H1 (cell line): Measurements from ENCODE around the gene DNAJC7. TPM values are rescaled to one million over a fixed set of nuclear protein-coding genes. Genes with fewer than 3 reads are reported as not detected.

Experiments
- CTCF ChIA-PET: fragments of 300-600 bp; sonication (Branson Sonifier 250); formaldehyde crosslinking; loops from one replicate; lab custom pipeline; 2021; ENCODE audit not compliant: partially characterized antibody; lab: Charles Lee
- POLR2A ChIA-PET: fragments of 300-600 bp; sonication (Branson Sonifier 250); formaldehyde crosslinking; loops from one replicate; lab custom pipeline; 2021; ENCODE audit warnings: inconsistent platforms; ENCODE audit not compliant: partially characterized antibody; lab: Charles Lee
- DNase-seq, 2 experiments: peaks; one replicate each; pipeline versions ENCODE4 v3.0.0 to v3.0.0-alpha.2; 2010 to 2022; ENCODE audit warnings: low spot score in 2 of 2, low read depth in 1 of 2, mixed read lengths in 1 of 2
- FAIRE-seq: peaks from 2 replicates; lab custom pipeline; 2011; peaks lifted over from hg19 to GRCh38; lab: Jason Lieb, UNC
- H2AFZ ChIP-seq: 2 replicates; pipeline ENCODE4 v1.8.1; 2012; ENCODE audit warnings: low read length, inconsistent platforms
- H2AK5ac ChIP-seq: 2 replicates; pipeline ENCODE4 v1.6.1; 2013; ENCODE audit warnings: low read depth, low read length
- H2BK120ac ChIP-seq: replicated peaks from 2 replicates; pipeline ENCODE3; 2013; ENCODE audit warnings: low read depth, low read length, inconsistent platforms
- H2BK12ac ChIP-seq: 2 replicates; pipeline ENCODE4 v1.6.1; 2013; ENCODE audit warnings: low read depth, low read length
- H2BK15ac ChIP-seq: 2 replicates; pipeline ENCODE4 v1.6.1; 2013; ENCODE audit warnings: low read length
- H2BK20ac ChIP-seq: 2 replicates; pipeline ENCODE4 v1.6.1; 2013; ENCODE audit warnings: low read length
- H2BK5ac ChIP-seq: 2 replicates; pipeline ENCODE4 v1.6.1; 2013; ENCODE audit warnings: low read depth, low read length
- H3K14ac ChIP-seq: 2 replicates; pipeline ENCODE4 v1.6.1; 2013; ENCODE audit warnings: inconsistent platforms; ENCODE audit not compliant: insufficient read length
- H3K18ac ChIP-seq: 2 replicates; pipeline ENCODE4 v1.6.1; 2013; ENCODE audit warnings: low read length; ENCODE audit errors: extremely low read depth
- H3K23ac ChIP-seq: 2 replicates; pipeline ENCODE4 v1.6.1; 2013; ENCODE audit warnings: inconsistent platforms; ENCODE audit not compliant: insufficient read length
- H3K23me2 ChIP-seq: 2 replicates; pipeline ENCODE4 v1.6.1; 2013; ENCODE audit warnings: low read depth, low read length
- H3K27ac ChIP-seq: 2 replicates; pipeline ENCODE4 v1.6.1; 2011; ENCODE audit warnings: low read depth, low read length, inconsistent platforms
- H3K27me3 ChIP-seq, 4 experiments: replicated peaks in 1 of 4; 1 replicate in 1 of 4; 2 replicates in 3 of 4; pipeline versions ENCODE4 v1.6.1 to v1.8.1; 2011 to 2013; ENCODE audit warnings: low read length in 3 of 4, mild to moderate bottlenecking in 3 of 4, inconsistent platforms in 2 of 4, mixed read lengths in 2 of 4, moderate library complexity in 1 of 4; ENCODE audit not compliant: control insufficient read depth in 3 of 4, insufficient read depth in 3 of 4; ENCODE audit errors: extremely low read depth in 1 of 4
- H3K36me3 ChIP-seq, 4 experiments: 2 replicates each; pipeline versions ENCODE4 v1.6.1 to v1.8.1; 2011 to 2013; ENCODE audit warnings: mild to moderate bottlenecking in 4 of 4, low read length in 3 of 4, moderate library complexity in 2 of 4, control low read depth in 1 of 4, inconsistent platforms in 1 of 4; ENCODE audit not compliant: insufficient read depth in 4 of 4, control insufficient read depth in 2 of 4
- H3K4ac ChIP-seq: replicated peaks from 2 replicates; pipeline ENCODE3; 2013; ENCODE audit warnings: low read length, low read depth, mixed read lengths, inconsistent platforms; ENCODE audit not compliant: insufficient read length
- H3K4me1 ChIP-seq, 4 experiments: replicated peaks in 1 of 4; 1 replicate in 1 of 4; 2 replicates in 3 of 4; pipeline versions ENCODE4 v1.6.1 to v1.8.1; 2011 to 2013; ENCODE audit warnings: low read length in 3 of 4, inconsistent platforms in 2 of 4, mixed read lengths in 1 of 4; ENCODE audit not compliant: insufficient read depth in 4 of 4, control insufficient read depth in 3 of 4
- H3K4me2 ChIP-seq, 2 experiments: 2 replicates each; pipeline versions ENCODE4 v1.6.1 to v1.8.1; 2011 to 2013; ENCODE audit warnings: low read depth in 2 of 2, low read length in 2 of 2, control low read depth in 1 of 2, inconsistent platforms in 1 of 2, mild to moderate bottlenecking in 1 of 2; ENCODE audit not compliant: insufficient read depth in 1 of 2
- H3K4me3 ChIP-seq, 4 experiments: fragments of 200-600, 300-600 bp in 1 of 4; sonication (generic), shearing (Covaris generic), sonication (Bioruptor Twin) in 1 of 4; 2 replicates each; pipeline versions ENCODE4 v1.5.1 to v1.8.1; 2011 to 2016; ENCODE audit warnings: low read length in 4 of 4, low read depth in 3 of 4, control low read depth in 2 of 4, inconsistent platforms in 2 of 4, mild to moderate bottlenecking in 2 of 4, mixed read lengths in 1 of 4, moderate library complexity in 1 of 4; ENCODE audit not compliant: insufficient read depth in 2 of 4; ENCODE audit errors: extremely low read depth in 1 of 4
- H3K56ac ChIP-seq: replicated peaks from 2 replicates; pipeline ENCODE3; 2013; ENCODE audit warnings: low read depth, mild to moderate bottlenecking, mixed read lengths, low read length, inconsistent platforms; ENCODE audit not compliant: insufficient read length
- H3K79me1 ChIP-seq: 2 replicates; pipeline ENCODE4 v1.6.1; 2013; ENCODE audit warnings: low read depth, low read length, control low read depth
- H3K79me2 ChIP-seq, 2 experiments: 2 replicates each; pipeline versions ENCODE4 v1.6.1 to v1.8.1; 2012 to 2013; ENCODE audit warnings: low read length in 2 of 2, mild to moderate bottlenecking in 2 of 2, inconsistent platforms in 1 of 2; ENCODE audit not compliant: insufficient read depth in 2 of 2, control insufficient read depth in 1 of 2
- H3K9ac ChIP-seq, 4 experiments: replicated peaks in 1 of 4; 1 replicate in 1 of 4; 2 replicates in 3 of 4; pipeline versions ENCODE4 v1.6.1 to v1.8.1; 2011 to 2013; ENCODE audit warnings: low read depth in 3 of 4, low read length in 3 of 4, control low read depth in 2 of 4, mild to moderate bottlenecking in 2 of 4, moderate library complexity in 2 of 4, inconsistent platforms in 1 of 4; ENCODE audit errors: extremely low read depth in 1 of 4
- H3K9me3 ChIP-seq, 2 experiments: 2 replicates each; pipeline versions ENCODE4 v1.6.1 to v1.8.1; 2012 to 2013; ENCODE audit warnings: mild to moderate bottlenecking in 2 of 2, moderate library complexity in 2 of 2, control low read depth in 1 of 2, inconsistent platforms in 1 of 2, low read depth in 1 of 2, low read length in 1 of 2, mixed read lengths in 1 of 2; ENCODE audit not compliant: insufficient read depth in 2 of 2
- H4K20me1 ChIP-seq, 2 experiments: replicated peaks in 1 of 2; 2 replicates each; pipeline versions ENCODE3 to v1.8.1; 2011 to 2013; ENCODE audit warnings: inconsistent platforms in 2 of 2, low read length in 2 of 2, mild to moderate bottlenecking in 1 of 2; ENCODE audit not compliant: insufficient read depth in 2 of 2, control insufficient read depth in 1 of 2
- H4K5ac ChIP-seq: 2 replicates; pipeline ENCODE4 v1.6.1; 2013; ENCODE audit warnings: low read length, low read depth, mixed read lengths, inconsistent platforms; ENCODE audit not compliant: insufficient read length
- H4K8ac ChIP-seq: 2 replicates; pipeline ENCODE4 v1.8.0; 2013; ENCODE audit warnings: mild to moderate bottlenecking, moderate library complexity, low read length, inconsistent platforms; ENCODE audit not compliant: insufficient read depth; ENCODE audit errors: extremely low read depth
- H4K91ac ChIP-seq: replicated peaks from 2 replicates; pipeline ENCODE3; 2013; ENCODE audit warnings: low read length, mixed read lengths, inconsistent platforms; ENCODE audit not compliant: insufficient read length
- MAFK ChIP-seq: IDR thresholded peaks from 2 replicates; pipeline ENCODE4 v1.6.1; 2012; ENCODE audit warnings: low read depth, mild to moderate bottlenecking, improper control_type of control experiment, low read length
- POLR2A ChIP-seq, 2 experiments: IDR thresholded peaks; 1 replicate in 1 of 2; 2 replicates in 1 of 2; pipeline ENCODE4 v1.6.1; 2011; ENCODE audit warnings: low read depth in 2 of 2, low read length in 2 of 2, mild to moderate bottlenecking in 2 of 2; ENCODE audit errors: control extremely low read depth in 1 of 2
- POLR2AphosphoS5 ChIP-seq: IDR thresholded peaks from 2 replicates; pipeline ENCODE4 v1.6.1; 2011; ENCODE audit warnings: low read depth, low read length
- RXRA ChIP-seq: IDR thresholded peaks from 2 replicates; pipeline ENCODE4 v1.6.1; 2011; ENCODE audit warnings: low read depth, mild to moderate bottlenecking, low read length, moderate library complexity; ENCODE audit not compliant: insufficient read depth
- SIX5 ChIP-seq: IDR thresholded peaks from 2 replicates; pipeline ENCODE4 v1.6.1; 2011; ENCODE audit warnings: mild to moderate bottlenecking, low read depth, low read length
- SP2 ChIP-seq: IDR thresholded peaks from 2 replicates; pipeline ENCODE4 v1.6.1; 2012; ENCODE audit warnings: mild to moderate bottlenecking, low read length, inconsistent platforms
- SP4 ChIP-seq: IDR thresholded peaks from 2 replicates; pipeline ENCODE4 v1.6.1; 2012; ENCODE audit warnings: low read length, inconsistent platforms
- WGBS, 2 experiments: shearing (Covaris generic) in 1 of 2; methylation state at CpG; one replicate each; pipeline versions ENCODE4 v1.1.6 to v1.1.7; 2013 to 2015; ENCODE audit warnings: low lambda C conversion rate in 2 of 2, mixed read lengths in 2 of 2, inconsistent platforms in 1 of 2, low coverage in 1 of 2, missing lambda C conversion rate in 1 of 2; ENCODE audit not compliant: insufficient replicate concordance in 2 of 2, insufficient coverage in 1 of 2, insufficient read length in 1 of 2; ENCODE audit errors: extremely low coverage in 1 of 2, missing lambda C conversion rate in 1 of 2; 5-methylcytosine and 5-hydroxymethylcytosine counted together
- polyA plus RNA-seq, 7 experiments: library from polyadenylated mRNA; depleted of rRNA in 3 of 7; stranded (reverse) in 5 of 7; unstranded in 2 of 7; fragments of >200 nt in 5 of 7; fragments of 200-250 nt in 2 of 7; gene quantifications; 1 replicate in 5 of 7; 2 replicates in 1 of 7; 4 replicates in 1 of 7; pipeline versions ENCODE4 v1.2.1 to v1.2.3, GENCODE V29; 2011 to 2013; ENCODE audit warnings: missing spikeins in 2 of 7, mixed read lengths in 2 of 7
- total RNA-seq: library from RNA; stranded (reverse); fragmentation: NEBNext Ultra II Directional; extraction: Animal tissue kit (Norgen Biotek cat#: 25700); gene quantifications from 2 replicates; pipeline ENCODE4 v1.2.1, GENCODE V29; 2021

The DNAJC7 gene
- total and polyA plus RNA-seq, 2 of the 8 experiments (the other 6 are each of a cell fraction or from before 2014, with no cell fraction given), result 31.0 to 148 TPM

DNA sequence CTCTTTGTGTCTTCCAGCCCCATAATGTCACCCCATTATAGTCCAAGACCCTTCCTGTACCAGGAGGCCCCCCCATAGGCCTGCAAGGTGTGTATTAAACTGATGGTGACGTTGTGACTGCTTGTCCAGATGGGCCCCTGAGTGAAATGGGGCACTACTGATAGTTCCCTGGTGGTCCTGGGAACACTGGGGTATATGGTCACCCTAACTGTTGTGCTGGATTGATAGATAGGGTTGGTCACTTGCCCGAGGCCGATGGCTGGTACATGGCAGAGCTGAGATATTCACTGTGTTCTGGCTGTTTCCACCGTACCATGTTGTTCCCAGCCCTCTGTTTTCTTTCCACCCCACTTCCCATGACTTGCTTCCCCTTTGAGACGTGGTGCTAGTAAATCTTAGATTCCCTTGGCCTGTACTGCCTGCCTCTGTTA is 46.3 kb downstream of the DNAJC7 start:
- Histone ChIP-seq H3K27ac (no peak overlapping the region), H3K79me1 (peaks cover 3% of the 10 kb centered on the region; the same call in 1 of the 2 replicates), H2AFZ (no peak overlapping the region), H3K4ac (no peak overlapping the region), H3K14ac (no peak overlapping the region), H3K18ac (no peak overlapping the region), H4K8ac (peak overlapping the region; percentile 14; the same call in 1 of the 2 replicates), H3K9me3 (no peaks in the 10 kb centered on the region), H3K36me3 (peaks cover 16 to 41% (median 38%) of the 10 kb centered on the region in 4 experiments), H3K4me1 (peaks cover 0 to 6% (median 4%) of the 10 kb centered on the region in 4 experiments; a peak in 5 of 7 replicates), H2BK12ac (no peak overlapping the region), H2BK15ac (no peak overlapping the region), H3K4me2 (no peak overlapping the region), H2BK5ac (peak overlapping the region; percentile 66; the same call in 1 of the 2 replicates), H3K56ac (no peak overlapping the region), H3K23ac (no peak overlapping the region), H3K4me3 (no peak overlapping the region), H4K91ac (no peak overlapping the region), H2AK5ac (0 out of 2 replicates have a peak overlapping the region, but pooled peaks have one; percentile 42), H2BK20ac (no peak overlapping the region), H3K9ac (no peak overlapping the region), H4K5ac (no peak overlapping the region), H3K27me3 (no peaks in the 10 kb centered on the region), H4K20me1 (peaks cover 2 to 19% of the 10 kb centered on the region in 2 experiments), H2BK120ac (no peak overlapping the region), H3K79me2 (no peaks in the 10 kb centered on the region), H3K23me2 (peaks cover 7% of the 10 kb centered on the region; the same call in 1 of the 2 replicates)
- ChIA-PET POLR2A (interaction anchor here (1.0 to 2.1 kb wide), 4 partner anchors 38 to 46 kb away, joined by 3 to 4 read pairs (median 4); partner anchors contain the start of genes DNAJC7 and ODAD4), CTCF (no interaction called here)
- TF ChIP-seq SP2 (no peak), POLR2AphosphoS5 (peak; percentile 65; the same call in 1 of the 2 replicates), POLR2A (IDR thresholded peaks at IDR 0.05; ENCODE audit: control extremely low read depth in 1 of 2, low read depth in 2 of 2, low read length in 2 of 2) (peak; percentile 13 to 38; a peak in 2 of 3 replicates), RXRA (no peak), SP4 (no peak), MAFK (no peak), SIX5 (no peak)
- no peak for FAIRE-seq
- no peak for DNase-seq
- WGBS, 2 experiments, result 91% methylated on average over 5 of the region's 5 CpGs; no CpG with 5 or more reads in 1 of the 2 experiments
